Neuronal stem cell (in vitro differentiated cells): ENCODE measurements around the gene DDX52.

Experiments
- DNase-seq: peaks from one replicate; pipeline ENCODE4 v3.0.0-alpha.2; 2013; ENCODE audit warnings: low spot score
- H2AFZ ChIP-seq: one replicate; pipeline ENCODE4 v1.6.1; 2013; ENCODE audit warnings: mild to moderate bottlenecking, low read length, inconsistent platforms
- H2AK5ac ChIP-seq: 2 replicates; pipeline ENCODE4 v1.6.1; 2013; ENCODE audit warnings: low read depth, mild to moderate bottlenecking, inconsistent platforms, low read length, moderate library complexity, mixed read lengths
- H2BK120ac ChIP-seq: 2 replicates; pipeline ENCODE4 v1.6.1; 2013; ENCODE audit warnings: low read depth, mild to moderate bottlenecking, inconsistent platforms, low read length, moderate library complexity, mixed read lengths
- H2BK12ac ChIP-seq: one replicate; pipeline ENCODE4 v1.6.1; 2013; ENCODE audit warnings: low read length, inconsistent platforms
- H2BK15ac ChIP-seq: 2 replicates; pipeline ENCODE4 v1.6.1; 2013; ENCODE audit warnings: mild to moderate bottlenecking, low read length, inconsistent platforms, mixed read lengths
- H2BK5ac ChIP-seq: one replicate; pipeline ENCODE4 v1.6.1; 2013; ENCODE audit warnings: inconsistent platforms, mild to moderate bottlenecking, low read length, moderate library complexity
- H3K14ac ChIP-seq: one replicate; pipeline ENCODE4 v1.6.1; 2013; ENCODE audit warnings: low read length, inconsistent platforms
- H3K18ac ChIP-seq: 2 replicates; pipeline ENCODE4 v1.6.1; 2013; ENCODE audit warnings: low read length, inconsistent platforms
- H3K23ac ChIP-seq: 2 replicates; pipeline ENCODE4 v1.6.1; 2013; ENCODE audit warnings: low read depth, mild to moderate bottlenecking, mixed read lengths, low read length, inconsistent platforms; ENCODE audit not compliant: poor library complexity
- H3K27ac ChIP-seq: replicated peaks from 3 replicates; pipeline ENCODE4 v1.5.1; 2013; ENCODE audit warnings: low read length, inconsistent platforms
- H3K27me3 ChIP-seq, 3 experiments: 2 replicates each; pipeline ENCODE4 v1.6.1; 2013; ENCODE audit warnings: low read length in 3 of 3, mild to moderate bottlenecking in 2 of 3, inconsistent platforms in 1 of 3, low read depth in 1 of 3, mixed read lengths in 1 of 3, moderate library complexity in 1 of 3; ENCODE audit not compliant: control insufficient read depth in 3 of 3, insufficient read depth in 3 of 3
- H3K36me3 ChIP-seq, 2 donors: replicated peaks in 1 of 2; 2 replicates each; pipeline ENCODE4 v1.6.1; 2013; ENCODE audit warnings: low read length in 2 of 2; ENCODE audit not compliant: control insufficient read depth in 2 of 2, insufficient read depth in 2 of 2
- H3K4ac ChIP-seq: 2 replicates; pipeline ENCODE4 v1.6.1; 2013; ENCODE audit warnings: inconsistent platforms, mild to moderate bottlenecking, low read length, moderate library complexity
- H3K4me1 ChIP-seq, 2 donors: 1 replicate in 1 of 2; 2 replicates in 1 of 2; pipeline ENCODE4 v1.6.1; 2013; ENCODE audit warnings: low read length in 2 of 2, low read depth in 1 of 2; ENCODE audit not compliant: control insufficient read depth in 2 of 2, insufficient read depth in 1 of 2
- H3K4me2 ChIP-seq: one replicate; pipeline ENCODE4 v1.6.1; 2013; ENCODE audit warnings: mild to moderate bottlenecking, low read length, inconsistent platforms; ENCODE audit not compliant: insufficient read depth, poor library complexity, severe bottlenecking
- H3K4me3 ChIP-seq, 2 donors: 2 replicates each; pipeline ENCODE4 v1.5.1; 2013; ENCODE audit warnings: low read length in 2 of 2, mild to moderate bottlenecking in 2 of 2, inconsistent platforms in 1 of 2, moderate library complexity in 1 of 2
- H3K79me1 ChIP-seq: one replicate; pipeline ENCODE4 v1.6.1; 2013; ENCODE audit warnings: low read depth, mild to moderate bottlenecking, inconsistent platforms, low read length, moderate library complexity
- H3K9ac ChIP-seq: one replicate; pipeline ENCODE4 v1.6.1; 2013; ENCODE audit warnings: mild to moderate bottlenecking, low read depth, low read length, inconsistent platforms; ENCODE audit not compliant: poor library complexity
- H3K9me3 ChIP-seq, 2 donors: replicated peaks in 1 of 2; 2 replicates each; pipeline versions ENCODE3 to v1.6.1; 2013; ENCODE audit warnings: low read length in 2 of 2, mild to moderate bottlenecking in 2 of 2, inconsistent platforms in 1 of 2, low read depth in 1 of 2, mixed read lengths in 1 of 2, moderate library complexity in 1 of 2; ENCODE audit not compliant: control insufficient read depth in 2 of 2, insufficient read depth in 1 of 2
- H4K8ac ChIP-seq: one replicate; pipeline ENCODE4 v1.6.1; 2013; ENCODE audit warnings: low read depth, mild to moderate bottlenecking, inconsistent platforms, low read length, moderate library complexity
- H4K91ac ChIP-seq: one replicate; pipeline ENCODE4 v1.6.1; 2013; ENCODE audit warnings: low read length, low read depth, mild to moderate bottlenecking, inconsistent platforms; ENCODE audit not compliant: poor library complexity
- WGBS, 2 donors: extraction: QIAGEN DNeasy Blood & Tissue Kit; methylation state at CpG; one replicate each; pipeline ENCODE4 v1.1.7; 2013; ENCODE audit warnings: missing lambda C conversion rate in 2 of 2, mixed read lengths in 1 of 2; ENCODE audit not compliant: insufficient read length in 2 of 2, insufficient replicate concordance in 1 of 2; ENCODE audit errors: extremely low coverage in 2 of 2; 5-methylcytosine and 5-hydroxymethylcytosine counted together

The DDX52 gene

DNA sequence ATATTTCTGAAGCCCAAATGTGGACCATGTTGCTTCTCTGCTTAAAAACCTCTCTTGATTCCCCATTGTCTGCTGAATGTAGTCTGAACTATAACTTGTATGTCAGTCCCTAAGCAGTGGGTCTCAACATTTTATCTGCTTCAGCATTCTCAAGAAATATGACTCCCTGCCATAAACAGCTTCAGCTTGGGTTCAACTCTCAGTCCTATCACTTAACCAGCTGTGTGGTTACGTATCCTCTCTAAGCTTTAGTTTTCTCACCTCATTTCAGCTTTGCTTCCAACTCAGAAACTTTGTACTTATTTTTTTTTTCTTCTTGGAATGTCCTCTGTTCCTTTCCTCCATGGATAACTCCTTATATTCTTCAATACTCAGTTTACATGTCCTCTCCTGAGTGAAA is 4.6 kb upstream of the DDX52 start:
- no peaks in the 10 kb centered on the region for H3K9me3 ChIP-seq
- no peak overlapping the region for H2BK15ac ChIP-seq
- H2BK120ac ChIP-seq = no peak overlapping the region
- no peak overlapping the region for H4K91ac ChIP-seq
- H2AFZ ChIP-seq = no peak overlapping the region
- H3K36me3 ChIP-seq = no peaks in the 10 kb centered on the region
- WGBS, 2 donors = no CpG with 5 or more reads among the region's 1 CpG
- no peak overlapping the region for H2BK5ac ChIP-seq
- no peaks in the 10 kb centered on the region for H3K79me1 ChIP-seq
- no peak overlapping the region for H3K9ac ChIP-seq
- no peak overlapping the region for H4K8ac ChIP-seq
- no peak for DNase-seq
- H2AK5ac ChIP-seq = no peak overlapping the region
- no peaks in the 10 kb centered on the region for H3K4me1 ChIP-seq
- no peak overlapping the region for H3K23ac ChIP-seq
- no peak overlapping the region for H3K4ac ChIP-seq
- H3K18ac ChIP-seq = no peak overlapping the region
- no peak overlapping the region for H2BK12ac ChIP-seq
- no peak overlapping the region for H3K14ac ChIP-seq
- H3K27ac ChIP-seq = no peak overlapping the region
- H3K4me2 ChIP-seq = no peak overlapping the region
- H3K27me3 ChIP-seq = peaks cover 0 to 67% (median 7%) of the 10 kb centered on the region in 3 experiments
- H3K4me3 ChIP-seq = no peak overlapping the region

GRCh38 chr17:37643869-37644268 is 623 bp upstream of the DDX52 start:
- Histone ChIP-seq H3K4me3 (peak overlapping the region in 1 of 2 donors; percentile 77), H3K9me3 (no peaks in the 10 kb centered on the region), H2BK12ac (no peak overlapping the region), H3K18ac (no peak overlapping the region), H4K91ac (no peak overlapping the region), H3K36me3 (peaks cover 4 to 33% of the 10 kb centered on the region in 2 donors), H3K4me2 (no peak overlapping the region), H3K14ac (no peak overlapping the region), H2BK120ac (no peak overlapping the region), H2BK5ac (no peak overlapping the region), H3K27ac (no peak overlapping the region), H2BK15ac (no peak overlapping the region), H4K8ac (no peak overlapping the region), H2AK5ac (no peak overlapping the region), H3K4ac (no peak overlapping the region), H3K27me3 (peaks cover 0 to 41% (median 5%) of the 10 kb centered on the region in 3 experiments), H3K79me1 (no peaks in the 10 kb centered on the region), H2AFZ (peak overlapping the region; percentile 90), H3K4me1 (peaks cover 1 to 2% of the 10 kb centered on the region in 2 donors), H3K23ac (no peak overlapping the region), H3K9ac (no peak overlapping the region)
- WGBS, 2 donors = no CpG with 5 or more reads among the region's 3 CpGs
- no peak for DNase-seq

- Histone ChIP-seq H3K79me1 (no peaks in the 10 kb centered on the region), H2BK120ac (no peak overlapping the region), H3K9ac (no peak overlapping the region), H3K27me3 (peaks cover 0 to 29% (median 5%) of the 10 kb centered on the region in 3 experiments), H3K4ac (no peak overlapping the region), H3K36me3 (peaks cover 6 to 44% of the 10 kb centered on the region in 2 donors), H3K23ac (no peak overlapping the region), H3K4me2 (peak overlapping the region; percentile 56), H3K4me3 (peak overlapping the region; percentile 77 to 94), H2BK5ac (no peak overlapping the region), H2BK12ac (no peak overlapping the region), H2BK15ac (no peak overlapping the region), H3K9me3 (no peaks in the 10 kb centered on the region), H3K4me1 (peaks cover 1 to 2% of the 10 kb centered on the region in 2 donors), H2AFZ (peak overlapping the region; percentile 90), H3K14ac (no peak overlapping the region), H4K91ac (no peak overlapping the region), H3K27ac (no peak overlapping the region), H2AK5ac (no peak overlapping the region), H4K8ac (no peak overlapping the region), H3K18ac (no peak overlapping the region)
- no CpG with 5 or more reads among the region's 7 CpGs for WGBS, 2 donors
- no peak for DNase-seq
Observed at GRCh38 chr17:37642681-37643080, 565 bp downstream of the DDX52 start.

GRCh38 chr17:37640015-37640414 is 3.2 kb downstream of the DDX52 start:
- no peak overlapping the region for H3K4me3 ChIP-seq
- H3K36me3 ChIP-seq = peaks cover 8 to 70% of the 10 kb centered on the region in 2 donors
- no peak overlapping the region for H3K4ac ChIP-seq
- H2AFZ ChIP-seq = no peak overlapping the region
- no peak overlapping the region for H3K9ac ChIP-seq
- H4K91ac ChIP-seq = no peak overlapping the region
- peaks cover 1 to 2% of the 10 kb centered on the region in 2 donors for H3K4me1 ChIP-seq
- no peak overlapping the region for H3K23ac ChIP-seq
- peaks cover 0 to 10% (median 0%) of the 10 kb centered on the region in 3 experiments for H3K27me3 ChIP-seq
- DNase-seq = no peak
- H2BK5ac ChIP-seq = no peak overlapping the region
- no peaks in the 10 kb centered on the region for H3K79me1 ChIP-seq
- H3K4me2 ChIP-seq = no peak overlapping the region
- H2BK120ac ChIP-seq = no peak overlapping the region
- H2BK15ac ChIP-seq = no peak overlapping the region
- H3K18ac ChIP-seq = no peak overlapping the region
- H2AK5ac ChIP-seq = no peak overlapping the region
- no peak overlapping the region for H2BK12ac ChIP-seq
- H4K8ac ChIP-seq = no peak overlapping the region
- H3K9me3 ChIP-seq = peaks cover 0 to 3% of the 10 kb centered on the region in 2 donors
- H3K14ac ChIP-seq = no peak overlapping the region
- H3K27ac ChIP-seq = no peak overlapping the region
